Activated CD8-positive, alpha-beta memory T cell treated with anti-CD3 and anti-CD28 coated beads, Interleukin-2, amount 50 U/mL, for 4 hours (primary cell): ENCODE measurements around the gene MRPS14.
"Not testable (repeated sequence)": the region's sequence is repeated elsewhere in the genome, so short reads cannot be mapped to it uniquely, and the experiment has no call there.

Source experiments
- DNase-seq: peaks from one replicate; pipeline ENCODE4 v3.0.0-alpha.2; 2020

MRPS14 gene

GRCh38 chr1:175023043-175023921, at the start of gene MRPS14:
MRPS14 (minus strand) TSS chr1:175023425; CDS start chr1:175023408, 17 bp downstream.
- peak; percentile 99 for DNase-seq

GRCh38 chr1:175072099-175072951, 49.1 kb upstream of the MRPS14 start:
- no peak for DNase-seq

GRCh38 chr1:175071276-175071943, 48.2 kb upstream of the MRPS14 start:
- DNase-seq: no peak

- DNase-seq: no peak
Observed at GRCh38 chr1:175070818-175071217, 47.6 kb upstream of the MRPS14 start.

- DNase-seq: no peak
Observed at GRCh38 chr1:175067362-175068106, 44.3 kb upstream of the MRPS14 start, which contains the start of gene TNN. TNN (plus strand) TSS chr1:175067833; CDS start chr1:175077419, 9,586 bp downstream.

GRCh38 chr1:175062858-175063257, 39.6 kb upstream of the MRPS14 start:
- DNase-seq: no peak

- no peak for DNase-seq
Observed at GRCh38 chr1:175062339-175062738, 39.1 kb upstream of the MRPS14 start.

- no peak for DNase-seq
Observed at GRCh38 chr1:175054736-175055135, 31.5 kb upstream of the MRPS14 start.

- no peak for DNase-seq
Observed at GRCh38 chr1:175050992-175051391, 27.8 kb upstream of the MRPS14 start.

GRCh38 chr1:175045519-175045918, 22.3 kb upstream of the MRPS14 start:
- no peak for DNase-seq

- DNase-seq: no peak
Observed at GRCh38 chr1:175045097-175045496, 21.9 kb upstream of the MRPS14 start.

GRCh38 chr1:175044591-175044990, 21.4 kb upstream of the MRPS14 start:
- DNase-seq: not testable (repeated sequence)

- DNase-seq: no peak
Observed at GRCh38 chr1:175043824-175044223, 20.6 kb upstream of the MRPS14 start.

GRCh38 chr1:175042650-175043049, 19.4 kb upstream of the MRPS14 start:
- DNase-seq: no peak

- DNase-seq: no peak
Observed at GRCh38 chr1:175040324-175040879, 17.2 kb upstream of the MRPS14 start.

- no peak for DNase-seq
Observed at GRCh38 chr1:175037416-175037815, 14.2 kb upstream of the MRPS14 start.

- no peak for DNase-seq
Observed at GRCh38 chr1:175036476-175036875, 13.3 kb upstream of the MRPS14 start.

GRCh38 chr1:175035865-175036264, 12.6 kb upstream of the MRPS14 start:
- DNase-seq: no peak

GRCh38 chr1:175034775-175035174, 11.6 kb upstream of the MRPS14 start:
- DNase-seq: no peak

- DNase-seq: no peak
Observed at GRCh38 chr1:175033953-175034352, 10.7 kb upstream of the MRPS14 start.

GRCh38 chr1:175024773-175025172, 1.5 kb upstream of the MRPS14 start:
- DNase-seq: no peak

- DNase-seq: not testable (repeated sequence)
Observed at GRCh38 chr1:175023922-175024242, 657 bp upstream of the MRPS14 start.
